A673 (cell line): ENCODE measurements around the gene CTAGE1.

ENCODE experiments used
- EZH2 ChIP-seq: fragments of 200-600 bp; sonication (generic); IDR thresholded peaks from 2 replicates; pipeline ENCODE4 v1.6.1; 2017; ENCODE audit warnings: borderline replicate concordance, low read depth, mild to moderate bottlenecking, mixed read lengths, antibody characterized with exemption, low read length; ENCODE audit not compliant: poor library complexity, severe bottlenecking
- TF ChIP-seq, protein P1 (sequence below): fragments of 300-800, 200-600 bp; sonication (generic); conservative IDR thresholded peaks from 2 replicates; pipeline ENCODE4 v1.5.1; 2017; ENCODE audit warnings: low read depth, mild to moderate bottlenecking, antibody characterized with exemption, low read length, moderate library complexity, mixed read lengths

GRCh38 chr18:22446911-22447310 lies 29.2 kb upstream of the CTAGE1 start:
- TF ChIP-seq, protein P1, sequence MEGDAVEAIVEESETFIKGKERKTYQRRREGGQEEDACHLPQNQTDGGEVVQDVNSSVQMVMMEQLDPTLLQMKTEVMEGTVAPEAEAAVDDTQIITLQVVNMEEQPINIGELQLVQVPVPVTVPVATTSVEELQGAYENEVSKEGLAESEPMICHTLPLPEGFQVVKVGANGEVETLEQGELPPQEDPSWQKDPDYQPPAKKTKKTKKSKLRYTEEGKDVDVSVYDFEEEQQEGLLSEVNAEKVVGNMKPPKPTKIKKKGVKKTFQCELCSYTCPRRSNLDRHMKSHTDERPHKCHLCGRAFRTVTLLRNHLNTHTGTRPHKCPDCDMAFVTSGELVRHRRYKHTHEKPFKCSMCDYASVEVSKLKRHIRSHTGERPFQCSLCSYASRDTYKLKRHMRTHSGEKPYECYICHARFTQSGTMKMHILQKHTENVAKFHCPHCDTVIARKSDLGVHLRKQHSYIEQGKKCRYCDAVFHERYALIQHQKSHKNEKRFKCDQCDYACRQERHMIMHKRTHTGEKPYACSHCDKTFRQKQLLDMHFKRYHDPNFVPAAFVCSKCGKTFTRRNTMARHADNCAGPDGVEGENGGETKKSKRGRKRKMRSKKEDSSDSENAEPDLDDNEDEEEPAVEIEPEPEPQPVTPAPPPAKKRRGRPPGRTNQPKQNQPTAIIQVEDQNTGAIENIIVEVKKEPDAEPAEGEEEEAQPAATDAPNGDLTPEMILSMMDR = no peak
- TF ChIP-seq EZH2 = no peak
